GM21723 (cell line): Measurements from ENCODE around the gene DALRD3.

Experiments
- ATAC-seq: cut with Tn5 transposase; IDR thresholded peaks from one replicate; pipeline ENCODE4 v1.9.1; 2021; ENCODE audit warnings: mild to moderate bottlenecking, moderate library complexity; ENCODE audit not compliant: unreplicated experiment

Gene DALRD3

GRCh38 chr3:49006408-49007067 is 11.8 kb downstream of the DALRD3 start:
- peak; percentile 1 for ATAC-seq

DNA sequence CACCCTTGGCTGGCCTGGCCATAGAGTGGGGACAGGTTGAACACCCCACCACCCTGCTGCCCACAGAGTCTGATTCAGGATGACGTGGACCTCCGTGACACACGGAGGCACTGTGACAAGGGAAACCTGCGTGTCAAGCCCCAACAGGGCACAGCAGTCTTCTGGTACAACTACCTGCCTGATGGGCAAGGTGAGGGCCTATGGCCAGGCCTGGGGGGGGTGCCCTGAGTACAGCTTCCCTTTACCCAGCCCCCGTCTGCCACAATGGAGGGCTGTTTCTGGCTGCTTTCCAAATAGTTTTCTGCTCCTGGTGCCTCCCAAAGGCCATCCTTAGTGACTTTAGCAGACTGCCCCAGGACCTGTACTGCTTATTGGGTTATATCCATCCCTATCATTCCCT is 12.4 kb downstream of the DALRD3 start:
- ATAC-seq: no peak

DNA sequence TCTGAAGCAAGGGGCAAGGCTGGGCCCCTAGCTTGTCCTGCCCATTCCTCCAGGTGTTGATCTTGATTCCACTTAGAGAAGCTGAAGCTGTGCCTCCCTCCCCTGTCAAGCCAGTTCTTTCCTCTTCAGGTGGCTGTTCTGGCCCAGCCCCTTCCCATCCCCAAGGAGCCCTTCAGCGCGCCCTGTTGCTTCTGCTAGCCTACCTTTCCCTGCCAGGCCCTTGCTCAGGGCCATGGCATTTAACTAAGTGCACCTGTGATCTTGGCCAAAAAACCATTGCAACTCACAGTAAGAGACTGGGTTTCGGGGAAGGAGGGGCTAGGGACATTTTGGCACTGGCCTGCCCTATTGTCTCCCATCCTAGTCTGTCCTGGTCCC is 13.1 kb downstream of the DALRD3 start:
- ATAC-seq: no peak

- ATAC-seq: no peak
Measured at GRCh38 chr3:49004352-49005302, 13.8 kb downstream of the DALRD3 start.

GRCh38 chr3:49001155-49001554 is 17.2 kb downstream of the DALRD3 start:
- ATAC-seq: no peak

DNA sequence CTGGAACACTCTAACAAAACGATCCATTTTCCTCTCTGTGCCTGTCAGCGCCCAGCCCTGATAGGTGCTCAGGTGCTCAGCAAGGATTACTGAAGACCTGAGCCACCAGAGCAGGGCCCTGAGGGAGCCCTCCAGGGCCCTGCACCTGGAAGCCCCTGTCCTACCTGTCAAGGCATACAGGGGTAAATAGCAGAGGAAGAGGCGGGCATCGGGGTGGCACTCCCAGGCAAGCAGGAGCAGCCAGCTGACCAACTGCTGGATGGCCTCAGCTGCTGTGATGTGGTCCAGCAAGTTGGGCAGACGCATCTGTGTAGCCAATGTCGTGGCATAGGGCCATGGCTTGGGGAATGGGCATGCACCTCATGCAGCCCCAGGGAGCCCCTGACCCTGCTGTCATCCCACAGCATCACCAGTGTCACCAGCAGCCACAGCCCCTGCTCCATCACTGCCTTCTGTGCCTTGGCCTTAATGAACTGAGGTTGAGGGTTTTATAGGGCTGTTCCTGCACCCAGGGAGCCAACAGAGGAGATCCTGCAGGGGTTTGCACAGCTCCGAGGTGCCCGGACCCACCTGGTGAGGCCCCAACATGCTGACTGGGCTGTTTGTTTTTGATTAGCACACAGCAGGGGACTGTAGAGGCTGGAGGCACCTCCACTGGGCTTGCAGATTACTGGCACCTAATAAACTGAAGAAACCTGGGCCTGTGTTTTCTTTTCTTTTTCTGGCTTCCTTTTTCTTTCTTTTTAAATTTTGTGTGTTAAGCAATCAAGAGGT is 19.1 kb downstream of the DALRD3 start:
- ATAC-seq: no peak

DNA sequence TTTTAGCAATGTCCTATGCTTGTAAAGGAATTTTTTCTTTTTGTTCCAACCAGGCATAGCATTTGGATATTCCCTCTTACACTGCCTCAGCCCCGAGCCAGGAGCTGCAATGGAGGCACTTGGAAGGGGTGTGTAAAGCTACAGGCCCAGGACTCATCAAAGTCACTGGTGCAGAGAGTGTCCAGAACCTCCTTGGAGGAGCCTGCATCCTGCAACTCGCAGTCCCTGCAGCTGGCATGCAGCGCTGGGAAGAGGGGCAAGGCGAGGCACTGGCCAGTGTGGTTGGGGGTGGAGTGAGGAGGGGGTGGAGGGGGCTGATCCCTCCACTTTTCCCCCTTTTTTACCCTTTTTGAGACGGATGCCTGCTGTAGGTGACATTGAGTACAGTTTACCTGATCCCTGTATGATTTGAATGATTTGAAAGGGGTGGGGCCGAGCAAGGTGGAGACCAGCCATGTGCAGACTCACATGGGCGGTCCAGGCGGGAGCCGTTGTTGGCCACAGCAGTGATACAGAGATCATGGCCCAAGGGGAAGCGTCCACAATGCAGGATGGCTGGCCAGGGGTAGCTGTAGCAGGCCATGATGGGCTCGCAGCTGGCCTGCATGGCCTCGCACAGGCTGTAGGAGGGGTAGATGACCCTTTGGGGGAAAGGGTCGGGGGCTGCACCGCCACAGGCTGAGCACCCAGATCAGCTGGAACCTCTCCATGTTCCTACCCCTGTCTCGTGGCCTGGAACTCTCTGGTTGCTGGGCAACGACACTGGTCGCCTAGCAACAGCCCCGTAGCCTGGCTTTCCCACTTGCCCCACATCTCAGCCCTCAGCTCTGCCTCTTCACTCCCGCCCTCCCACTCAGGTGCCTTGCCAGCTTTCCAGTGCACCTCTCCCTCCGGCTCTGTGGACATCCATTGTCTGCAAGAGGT is 20.4 kb downstream of the DALRD3 start:
- no peak for ATAC-seq

GRCh38 chr3:48997102-48997635 is 21.2 kb downstream of the DALRD3 start:
- no peak for ATAC-seq

GRCh38 chr3:48996640-48997039 is 21.7 kb downstream of the DALRD3 start:
- ATAC-seq: no peak

- ATAC-seq: no peak
Measured at GRCh38 chr3:48993834-48994233, 24.5 kb downstream of the DALRD3 start.

- ATAC-seq: no peak
Measured at GRCh38 chr3:48991851-48992545, 26.4 kb downstream of the DALRD3 start.

GRCh38 chr3:48990636-48991469 is 27.5 kb downstream of the DALRD3 start:
- peak; percentile 20 for ATAC-seq

DNA sequence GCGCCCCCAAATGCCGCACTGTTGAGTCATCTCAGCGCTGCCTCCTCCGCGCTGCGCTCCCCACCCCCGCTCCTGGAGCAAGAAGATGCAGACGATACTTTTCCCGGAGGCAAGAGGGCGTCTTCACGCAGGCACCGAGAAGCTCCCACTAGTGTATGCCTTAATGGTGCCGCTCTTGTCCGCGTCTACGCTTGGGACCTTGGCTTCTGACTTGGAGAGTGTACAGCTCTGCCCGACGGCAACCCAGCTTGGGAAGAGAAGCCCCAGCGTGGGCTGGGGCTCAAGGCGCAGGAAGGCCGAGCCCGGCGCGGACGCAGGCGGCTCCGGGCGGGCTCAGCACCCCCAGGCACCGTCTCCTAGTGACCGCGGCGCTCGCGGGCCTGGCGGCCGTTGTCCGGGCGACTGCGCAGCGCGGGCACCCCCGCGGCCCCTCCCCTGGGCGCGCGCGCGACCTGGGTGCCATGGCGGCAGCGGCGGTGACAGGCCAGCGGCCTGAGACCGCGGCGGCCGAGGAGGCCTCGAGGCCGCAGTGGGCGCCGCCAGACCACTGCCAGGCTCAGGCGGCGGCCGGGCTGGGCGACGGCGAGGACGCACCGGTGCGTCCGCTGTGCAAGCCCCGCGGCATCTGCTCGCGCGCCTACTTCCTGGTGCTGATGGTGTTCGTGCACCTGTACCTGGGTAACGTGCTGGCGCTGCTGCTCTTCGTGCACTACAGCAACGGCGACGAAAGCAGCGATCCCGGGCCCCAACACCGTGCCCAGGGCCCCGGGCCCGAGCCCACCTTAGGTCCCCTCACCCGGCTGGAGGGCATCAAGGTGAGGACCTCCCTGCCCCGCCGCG is 28.4 kb downstream of the DALRD3 start, which contains the start of gene P4HTM:
Gene P4HTM (plus strand): TSS at position 446 of the 840 bp plus-strand sequence. CDS start 16 bp downstream, at position 462.
- peak; percentile 56 for ATAC-seq

GRCh38 chr3:48989126-48989795 is 29.1 kb downstream of the DALRD3 start:
- no peak for ATAC-seq

DNA sequence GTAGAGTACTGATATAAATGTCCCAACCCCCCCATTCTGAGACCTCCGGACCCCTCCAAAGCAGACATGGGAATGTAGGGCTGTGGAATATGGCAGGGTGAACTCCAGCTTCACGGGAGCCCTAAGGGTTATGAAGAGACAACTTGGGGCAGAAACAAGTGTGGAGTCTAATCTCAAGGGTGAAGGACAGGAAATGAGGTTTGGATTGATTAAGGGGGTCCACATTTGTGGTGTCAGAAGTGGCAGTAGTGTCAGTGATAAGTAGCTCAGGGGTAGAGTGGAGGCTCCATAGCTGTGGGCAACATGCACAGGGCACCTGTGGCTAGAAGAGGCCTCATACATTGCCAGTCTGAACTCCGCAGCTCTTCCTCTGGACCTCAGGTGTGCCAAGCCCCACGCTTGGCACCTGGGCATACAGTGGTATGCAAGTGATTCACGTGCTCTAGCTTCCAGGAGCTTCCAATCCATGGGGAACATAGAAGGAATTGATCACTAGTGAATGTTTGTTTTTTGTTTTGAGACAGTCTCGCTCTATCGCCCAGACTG is 32.5 kb downstream of the DALRD3 start:
- ATAC-seq: no peak

GRCh38 chr3:48984663-48985062 is 33.7 kb downstream of the DALRD3 start:
- ATAC-seq: no peak

- no peak for ATAC-seq
Measured at GRCh38 chr3:48983096-48983495, 35.3 kb downstream of the DALRD3 start.
